ENCODE measurements around the gene MYO1C. TPM values are rescaled to one million over a fixed set of nuclear protein-coding genes. Genes with fewer than 3 reads are reported as not detected.

MYO1C gene
- total and polyA plus RNA-seq, 12 donors: 11.6 to 103 (median 71.3) TPM

- Histone ChIP-seq H3K27ac (no peak overlapping the region), H3K4me3 (no peak overlapping the region), H3K36me3 (replicated peaks in 1 of 2) (peaks cover 0 to 47% of the 10 kb centered on the region in 2 donors), H3K4me1 (replicated peaks in 1 of 2) (no peaks in the 10 kb centered on the region), H3K27me3 (no peaks in the 10 kb centered on the region), H3K9me3 (replicated peaks in 1 of 3) (no peaks in the 10 kb centered on the region)
- DNase-seq: no peak
- intact Hi-C loops (cut with DNase I): no loop called here
- no peak for TF ChIP-seq CTCF (IDR thresholded peaks at IDR 0.05)
- WGBS, 4 donors: 90 to 96% (median 93%) methylated on average over 3 to 16 of the region's 16 CpGs
These were observed 25.2 kb downstream of the MYO1C start for GRCh38 chr17:1467258-1467657.

- H3K4me3 ChIP-seq: no peak overlapping the region
- H3K4me1 ChIP-seq (replicated peaks in 1 of 2): peaks cover 8 to 13% of the 10 kb centered on the region in 2 donors
- 61 to 100% (median 89%) methylated on average over 2 to 8 of the region's 8 CpGs for WGBS, 4 donors
- TF ChIP-seq POLR2A (IDR thresholded peaks at IDR 0.05) (no peak), CTCF (IDR thresholded peaks at IDR 0.05) (no peak)
- no peak overlapping the region for H3K27ac ChIP-seq
- no peaks in the 10 kb centered on the region for H3K9me3 ChIP-seq (replicated peaks in 1 of 3)
- peaks cover 0 to 25% of the 10 kb centered on the region in 2 donors for H3K36me3 ChIP-seq (replicated peaks in 1 of 2)
- no peaks in the 10 kb centered on the region for H3K27me3 ChIP-seq
- no peak for DNase-seq
- intact Hi-C loops (cut with DNase I): no loop called here
These were observed 28.3 kb downstream of the MYO1C start for GRCh38 chr17:1464186-1464585.

GRCh38 chr17:1462164-1463112 is 30.0 kb downstream of the MYO1C start:
- intact Hi-C loops (cut with DNase I): no loop called here
- WGBS, 4 donors: 75 to 84% (median 79%) methylated on average over 33 of the region's 33 CpGs
- H3K9me3 ChIP-seq (replicated peaks in 1 of 3): no peaks in the 10 kb centered on the region
- H3K27me3 ChIP-seq: no peaks in the 10 kb centered on the region
- H3K27ac ChIP-seq: no peak overlapping the region
- peaks cover 8 to 13% of the 10 kb centered on the region in 2 donors for H3K4me1 ChIP-seq (replicated peaks in 1 of 2)
- no peak for TF ChIP-seq POLR2A (IDR thresholded peaks at IDR 0.05)
- no peak for TF ChIP-seq CTCF (IDR thresholded peaks at IDR 0.05)
- no peak overlapping the region for H3K4me3 ChIP-seq
- H3K36me3 ChIP-seq (replicated peaks in 1 of 2): peaks cover 0 to 14% of the 10 kb centered on the region in 2 donors
- no peak for DNase-seq

- H3K27ac ChIP-seq: peak overlapping the region in 1 of 5 donors; percentile 37
- no peak for TF ChIP-seq CTCF (IDR thresholded peaks at IDR 0.05)
- no peak for TF ChIP-seq POLR2A (IDR thresholded peaks at IDR 0.05)
- peaks cover 0 to 4% of the 10 kb centered on the region in 2 donors for H3K36me3 ChIP-seq (replicated peaks in 1 of 2)
- intact Hi-C loops (cut with DNase I): no loop called here
- WGBS, 4 donors: 86 to 93% (median 87%) methylated on average over 16 to 18 of the region's 18 CpGs
- peak in 3 of 7 donors; percentile 30 to 56 (median 41) for DNase-seq
- H3K4me1 ChIP-seq (replicated peaks in 1 of 2): peaks cover 8 to 18% of the 10 kb centered on the region in 2 donors
- no peak overlapping the region for H3K4me3 ChIP-seq
- no peaks in the 10 kb centered on the region for H3K9me3 ChIP-seq (replicated peaks in 1 of 3)
- H3K27me3 ChIP-seq: no peaks in the 10 kb centered on the region
These were observed 31.1 kb downstream of the MYO1C start for GRCh38 chr17:1461198-1461944.
